Body of pancreas (tissue), 4 donors: ENCODE measurements around the gene ARIH1. TPM values are rescaled to one million over a fixed set of nuclear protein-coding genes. Genes with fewer than 3 reads are reported as not detected.

ENCODE experiments used
- ATAC-seq: fragments of 150-250 bp; one replicate; pipeline ENCODE4 v1.9.1; 2016
- DNase-seq, 4 donors: peaks; one replicate each; pipeline ENCODE4 v3.0.0-alpha.2; 2019
- H3K27ac ChIP-seq, 4 donors: fragments of 200-600 bp; sonication (generic); 1 replicate in 3 of 4; 2 replicates in 1 of 4; pipeline versions ENCODE4 v1.5.1 to v1.6.1; 2016 to 2019; ENCODE audit warnings: mild to moderate bottlenecking in 1 of 4, mixed read lengths in 1 of 4, moderate library complexity in 1 of 4
- H3K27me3 ChIP-seq, 2 donors: fragments of 200-600 bp; sonication (generic); one replicate each; pipeline ENCODE4 v1.6.0; 2016; ENCODE audit warnings: mild to moderate bottlenecking in 1 of 2
- H3K36me3 ChIP-seq, 2 donors: fragments of 200-600 bp; sonication (generic); replicated peaks in 1 of 2; 2 replicates each; pipeline ENCODE4 v1.5.1; 2016; ENCODE audit warnings: low read depth in 2 of 2; ENCODE audit not compliant: insufficient read depth in 1 of 2
- H3K4me1 ChIP-seq: fragments of 200-600 bp; sonication (generic); one replicate; pipeline ENCODE4 v1.6.0; 2016
- H3K4me3 ChIP-seq, 2 donors: fragments of 200-600 bp; sonication (generic); 1 replicate in 1 of 2; 2 replicates in 1 of 2; pipeline ENCODE4 v1.5.1; 2016 to 2019
- H3K9me3 ChIP-seq, 3 donors: fragments of 200-600 bp; sonication (generic); 1 replicate in 2 of 3; 2 replicates in 1 of 3; pipeline ENCODE4 v1.5.1; 2016
- CTCF ChIP-seq, 7 experiments: fragments of 450-650 bp in 4 of 7; fragments of 200-600 bp in 3 of 7; sonication (generic) in 3 of 7; IDR thresholded peaks; one replicate each; pipeline ENCODE4 v1.5.1; 2016 to 2019; ENCODE audit warnings: antibody characterized with exemption in 7 of 7
- POLR2A ChIP-seq, 3 donors: fragments of 450-650 bp; IDR thresholded peaks; one replicate each; pipeline ENCODE4 v1.6.1; 2016; ENCODE audit warnings: antibody characterized with exemption in 3 of 3, mild to moderate bottlenecking in 2 of 3
- WGBS, 2 donors: methylation state at CpG; one replicate each; pipeline ENCODE4 v1.1.5; 2017; 5-methylcytosine and 5-hydroxymethylcytosine counted together
- intact Hi-C: fragments of 100-400 bp; cut with DNase I; formaldehyde crosslinking; loops from one replicate; pipeline ENCODE4 v1.15.1; 2023
- total RNA-seq, 2 donors: library from RNA; depleted of rRNA; stranded (reverse); fragments of >200 nt; gene quantifications; one replicate each; pipeline ENCODE4 v1.1.0, GENCODE V29; 2016

Gene ARIH1
- total RNA-seq, 2 donors from 2014 or later, result 28.5 to 52.1 TPM

GRCh38 chr15:72540606-72541237 is 66.6 kb downstream of the ARIH1 start:
- ATAC-seq (no peak), DNase-seq (no peak)
- intact Hi-C loops, result no loop called here
- WGBS, 2 donors, result 97 to 98% methylated on average over 11 of the region's 11 CpGs
- H3K4me1 ChIP-seq, result peaks cover 10% of the 10 kb centered on the region
- H3K27me3 ChIP-seq, result no peaks in the 10 kb centered on the region
- H3K27ac ChIP-seq, result no peak overlapping the region
- TF ChIP-seq POLR2A (IDR thresholded peaks at IDR 0.05), result no peak
- TF ChIP-seq CTCF (IDR thresholded peaks at IDR 0.05), result no peak
- H3K9me3 ChIP-seq, result peaks cover 0 to 8% (median 0%) of the 10 kb centered on the region in 3 donors
- no peaks in the 10 kb centered on the region for H3K36me3 ChIP-seq
- H3K4me3 ChIP-seq, result no peak overlapping the region

- H3K36me3 ChIP-seq, result no peaks in the 10 kb centered on the region
- ATAC-seq (no peak), DNase-seq (no peak)
- H3K27me3 ChIP-seq, result no peaks in the 10 kb centered on the region
- H3K9me3 ChIP-seq, result peaks cover 0 to 8% (median 0%) of the 10 kb centered on the region in 3 donors
- H3K27ac ChIP-seq, result no peak overlapping the region
- intact Hi-C loops, result no loop called here
- TF ChIP-seq POLR2A (IDR thresholded peaks at IDR 0.05), result no peak
- TF ChIP-seq CTCF (IDR thresholded peaks at IDR 0.05), result no peak
- no peak overlapping the region for H3K4me3 ChIP-seq
- peaks cover under 1% of the 10 kb centered on the region for H3K4me1 ChIP-seq
These were observed 67.5 kb downstream of the ARIH1 start for GRCh38 chr15:72541674-72542073.

GRCh38 chr15:72545156-72545555 is 71.0 kb downstream of the ARIH1 start:
- H3K4me1 ChIP-seq, result peaks cover 5% of the 10 kb centered on the region
- no peaks in the 10 kb centered on the region for H3K36me3 ChIP-seq
- H3K4me3 ChIP-seq, result no peak overlapping the region
- ATAC-seq (no peak), DNase-seq (no peak)
- WGBS, 2 donors, result 67 to 75% methylated on average over 1 of the region's 1 CpG
- H3K27me3 ChIP-seq, result no peaks in the 10 kb centered on the region
- no peak overlapping the region for H3K27ac ChIP-seq
- peaks cover 0 to 8% (median 0%) of the 10 kb centered on the region in 3 donors for H3K9me3 ChIP-seq
- intact Hi-C loops, result no loop called here
- TF ChIP-seq CTCF (IDR thresholded peaks at IDR 0.05), result no peak
- TF ChIP-seq POLR2A (IDR thresholded peaks at IDR 0.05), result no peak

GRCh38 chr15:72554471-72555425 is 80.6 kb downstream of the ARIH1 start:
- intact Hi-C loops, result no loop called here
- no peaks in the 10 kb centered on the region for H3K36me3 ChIP-seq
- H3K4me3 ChIP-seq, result no peak overlapping the region
- no peak for TF ChIP-seq POLR2A (IDR thresholded peaks at IDR 0.05)
- TF ChIP-seq CTCF (IDR thresholded peaks at IDR 0.05), result no peak
- no peaks in the 10 kb centered on the region for H3K27me3 ChIP-seq
- no peak overlapping the region for H3K27ac ChIP-seq
- ATAC-seq, result no peak
- no peak for DNase-seq
- WGBS, 2 donors, result 85 to 89% methylated on average over 8 of the region's 8 CpGs
- H3K9me3 ChIP-seq, result no peaks in the 10 kb centered on the region
- H3K4me1 ChIP-seq, result peaks cover 8% of the 10 kb centered on the region
